HG03378 (cell line): ENCODE measurements around the gene TTC7B.

Source experiments
- ATAC-seq: cut with Tn5 transposase; IDR thresholded peaks from one replicate; pipeline ENCODE4 v1.9.1; 2021; ENCODE audit warnings: mild to moderate bottlenecking, moderate library complexity; ENCODE audit not compliant: unreplicated experiment

The TTC7B gene

GRCh38 chr14:90518941-90519256, 297.3 kb downstream of the TTC7B start:
- ATAC-seq, result no peak

- no peak for ATAC-seq
These were observed 297.9 kb downstream of the TTC7B start for GRCh38 chr14:90518069-90518940.

- ATAC-seq, result no peak
These were observed 299.0 kb downstream of the TTC7B start for GRCh38 chr14:90517076-90517841.

- no peak for ATAC-seq
These were observed 301.7 kb downstream of the TTC7B start for GRCh38 chr14:90514566-90514965.

- no peak for ATAC-seq
These were observed 302.2 kb downstream of the TTC7B start for GRCh38 chr14:90514015-90514398.

GRCh38 chr14:90513161-90514014, 302.8 kb downstream of the TTC7B start:
- ATAC-seq, result no peak

GRCh38 chr14:90512329-90512991, 303.8 kb downstream of the TTC7B start:
- no peak for ATAC-seq

GRCh38 chr14:90511795-90512328, 304.4 kb downstream of the TTC7B start:
- ATAC-seq, result no peak

GRCh38 chr14:90511252-90511651, 305.0 kb downstream of the TTC7B start:
- ATAC-seq, result no peak

GRCh38 chr14:90510159-90510558, 306.1 kb downstream of the TTC7B start:
- no peak for ATAC-seq

- no peak for ATAC-seq
These were observed 306.8 kb downstream of the TTC7B start for GRCh38 chr14:90509403-90509802.

- no peak for ATAC-seq
These were observed 307.5 kb downstream of the TTC7B start for GRCh38 chr14:90508536-90509254.

- no peak for ATAC-seq
These were observed 308.2 kb downstream of the TTC7B start for GRCh38 chr14:90508036-90508435.

GRCh38 chr14:90507428-90507827, 308.8 kb downstream of the TTC7B start:
- no peak for ATAC-seq

GRCh38 chr14:90506748-90507147, 309.5 kb downstream of the TTC7B start:
- ATAC-seq, result no peak

GRCh38 chr14:90505531-90505930, 310.7 kb downstream of the TTC7B start:
- no peak for ATAC-seq

- no peak for ATAC-seq
These were observed 311.6 kb downstream of the TTC7B start for GRCh38 chr14:90504643-90505042.

- no peak for ATAC-seq
These were observed 312.6 kb downstream of the TTC7B start for GRCh38 chr14:90503582-90503981.

- ATAC-seq, result no peak
These were observed 313.5 kb downstream of the TTC7B start for GRCh38 chr14:90502760-90503159.
